ENCODE results near the gene TXNL4A.

DNA sequence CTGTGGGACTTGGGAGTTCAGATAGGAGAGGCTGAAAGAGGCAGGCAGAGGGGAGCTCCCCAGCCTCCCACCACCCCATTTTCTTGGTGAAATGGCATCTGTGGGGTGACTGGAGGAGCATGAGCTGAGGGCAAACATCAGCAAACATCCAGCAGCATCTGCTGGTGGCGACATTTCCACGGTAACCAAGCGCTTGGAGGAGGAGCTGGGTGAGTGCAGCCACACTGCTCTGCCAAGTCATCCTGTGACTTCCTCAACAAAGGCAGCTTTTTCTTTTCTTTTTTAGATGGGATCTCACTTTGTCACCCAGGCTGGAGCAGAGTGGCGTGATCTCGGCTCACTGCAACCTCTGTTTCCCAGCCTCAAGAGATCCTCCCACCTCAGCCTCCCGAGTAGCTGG is 5.6 kb downstream of the TXNL4A start:
- TF ChIP-seq CTCF (IDR thresholded peaks at IDR 0.05; ENCODE audit: insufficient read depth, low read length, poor library complexity, severe bottlenecking) (no peak), EZH2phosphoT487 (conservative IDR thresholded peaks at IDR 0.05; ENCODE audit: low read length) (no peak)

All from SU-DHL-6 (cell line).